K562 (cell line): Measurements from ENCODE around the gene INPP4B. TPM values are rescaled to one million over a fixed set of nuclear protein-coding genes. Genes with fewer than 3 reads are reported as not detected.

Experiments
- ATAC-seq: fragments of 200-7000 bp; cut with Tn5 transposase; 3 replicates; pipeline ENCODE4 v1.9.1; 2020; ENCODE audit warnings: moderate library complexity
- BruUV-seq: library from RNA; stranded (reverse); fragments of 400-500 nt; replicated peaks from 2 replicates; lab custom pipeline; 2021; lab: Mats Ljungman, UMichigan
- CTCF ChIA-PET: fragments of 300-600 bp; formaldehyde crosslinking; extraction: SDS; loops from one replicate; lab custom pipeline; 2021; ENCODE audit warnings: low intra/inter-chr PET ratio; lab: Yijun Ruan, JAX
- POLR2A ChIA-PET: fragments of 300-600, 350-650 bp; sonication (Branson Sonifier 250); formaldehyde crosslinking; extraction: SDS; loops from one replicate; lab custom pipeline; 2021; ENCODE audit warnings: antibody characterized with exemption, inconsistent platforms; lab: Yijun Ruan, JAX
- DNase-seq, 4 experiments: peaks; one replicate each; pipeline versions ENCODE4 v3.0.0 to v3.0.0-alpha.2; 2011 to 2018; ENCODE audit warnings: low spot score in 3 of 4, mixed read lengths in 3 of 4; ENCODE audit errors: extremely low read depth in 1 of 4
- FAIRE-seq: peaks from 2 replicates; lab custom pipeline; 2011; peaks lifted over from hg19 to GRCh38; lab: Jason Lieb, UNC
- H2AFZ ChIP-seq: 2 replicates; pipeline ENCODE4 v1.6.0; 2011; ENCODE audit warnings: low read depth, low read length, control low read depth, inconsistent platforms
- H3K27ac ChIP-seq: fragments of 200-600 bp; 3 replicates; pipeline ENCODE4 v1.8.0; 2011; ENCODE audit warnings: low read depth, mild to moderate bottlenecking, control low read depth, inconsistent platforms, low read length, moderate library complexity, mixed read lengths; ENCODE audit errors: extremely low read depth
- H3K27me3 ChIP-seq, 2 experiments: fragments of 300-600 bp in 1 of 2; 2 replicates in 1 of 2; 3 replicates in 1 of 2; pipeline versions ENCODE4 v1.6.0 to v1.8.0; 2011; ENCODE audit warnings: inconsistent platforms in 2 of 2, low read length in 2 of 2, mild to moderate bottlenecking in 1 of 2, mixed read lengths in 1 of 2, moderate library complexity in 1 of 2; ENCODE audit not compliant: control insufficient read depth in 2 of 2, insufficient read depth in 2 of 2
- H3K36me3 ChIP-seq: fragments of 300-600 bp; 3 replicates; pipeline ENCODE4 v1.8.0; 2011; ENCODE audit warnings: mild to moderate bottlenecking, low read length, inconsistent platforms; ENCODE audit not compliant: control insufficient read depth, insufficient read depth
- H3K4me1 ChIP-seq, 2 experiments: fragments of 200-600 bp in 1 of 2; replicated peaks in 1 of 2; 2 replicates in 1 of 2; 3 replicates in 1 of 2; pipeline versions ENCODE4 v1.5.1 to v1.8.0; 2011; ENCODE audit warnings: inconsistent platforms in 2 of 2, low read length in 2 of 2, mild to moderate bottlenecking in 1 of 2, mixed read lengths in 1 of 2, moderate library complexity in 1 of 2; ENCODE audit not compliant: control insufficient read depth in 2 of 2, insufficient read depth in 2 of 2
- H3K4me2 ChIP-seq: 2 replicates; pipeline ENCODE4 v1.6.1; 2011; ENCODE audit warnings: low read length, control low read depth, inconsistent platforms, mixed read lengths; ENCODE audit not compliant: insufficient read depth
- H3K4me3 ChIP-seq: fragments of 200-600 bp; sonication (generic), shearing (Covaris generic); 2 replicates; pipeline ENCODE4 v1.5.1; 2016; ENCODE audit warnings: control low read depth, inconsistent platforms
- H3K79me2 ChIP-seq: fragments of 200-600 bp; 3 replicates; pipeline ENCODE4 v1.8.0; 2011; ENCODE audit warnings: low read length, inconsistent platforms; ENCODE audit not compliant: control insufficient read depth, insufficient read depth
- H3K9ac ChIP-seq, 2 experiments: 2 replicates each; pipeline versions ENCODE4 v1.6.0 to v1.6.1; 2011; ENCODE audit warnings: low read depth in 2 of 2, low read length in 2 of 2, control low read depth in 1 of 2, inconsistent platforms in 1 of 2, mild to moderate bottlenecking in 1 of 2, mixed read lengths in 1 of 2; ENCODE audit not compliant: insufficient read depth in 1 of 2
- H3K9me1 ChIP-seq: one replicate; pipeline ENCODE4 v1.6.0; 2011; ENCODE audit warnings: inconsistent platforms, mild to moderate bottlenecking, low read length, moderate library complexity; ENCODE audit not compliant: control insufficient read depth, insufficient read depth
- H3K9me3 ChIP-seq: replicated peaks from 2 replicates; pipeline ENCODE4 v1.5.1; 2011; ENCODE audit warnings: low read depth, low read length, inconsistent platforms; ENCODE audit not compliant: control insufficient read depth, insufficient read depth
- H4K20me1 ChIP-seq: replicated peaks from 2 replicates; pipeline ENCODE4 v1.6.1; 2011; ENCODE audit warnings: low read length, inconsistent platforms, mixed read lengths; ENCODE audit not compliant: control insufficient read depth, insufficient read depth
- CREM ChIP-seq: IDR thresholded peaks from 2 replicates; pipeline ENCODE4 v1.6.1; 2014; ENCODE audit warnings: antibody characterized with exemption, low read depth
- LARP7 ChIP-seq: fragments of 450-650 bp; IDR thresholded peaks from 2 replicates; pipeline ENCODE4 v1.6.1; 2016
- MCM7 ChIP-seq, 2 experiments: fragments of 450-650 bp; IDR thresholded peaks; 2 replicates each; pipeline ENCODE4 v1.6.1; 2016 to 2018
- NR2C1 ChIP-seq, 2 experiments: fragments of 450-650 bp; IDR thresholded peaks; 2 replicates each; pipeline ENCODE4 v1.6.1; 2017; ENCODE audit warnings: mild to moderate bottlenecking in 2 of 2, antibody characterized with exemption in 1 of 2, inconsistent platforms in 1 of 2, missing compliant biosample characterization in 1 of 2, missing genetic modification characterization in 1 of 2
- U2AF1 ChIP-seq: fragments of 200-400 bp; formaldehyde crosslinking; optimal IDR thresholded peaks from 2 replicates; pipeline ENCODE3; 2017; ENCODE audit warnings: mild to moderate bottlenecking, low read depth, low read length, moderate library complexity
- ZNF274 ChIP-seq: IDR thresholded peaks from 2 replicates; pipeline ENCODE4 v1.6.1; 2011; ENCODE audit warnings: low read depth, mild to moderate bottlenecking, low read length, moderate library complexity, borderline replicate concordance
- WGBS: fragments of 100-300 bp; shearing (Covaris generic); methylation state at CpG from one replicate; pipeline ENCODE4 v1.1.6; 2016; ENCODE audit warnings: low coverage, mixed read lengths; ENCODE audit not compliant: insufficient coverage; ENCODE audit errors: missing lambda C conversion rate; 5-methylcytosine and 5-hydroxymethylcytosine counted together
- in situ Hi-C: fragments of 300-500 bp; cut with MboI; formaldehyde crosslinking; loops from 4 replicates; pipeline ENCODE4 v1.15.0; 2018; ENCODE audit warnings: inconsistent platforms, mixed read lengths
- intact Hi-C: fragments of 100-400 bp; cut with micrococcal nuclease; formaldehyde crosslinking; loops from 2 replicates; pipeline ENCODE4 v1.14.2; 2022
- polyA plus RNA-seq, 8 experiments: library from polyadenylated mRNA; depleted of rRNA in 4 of 8; stranded (reverse) in 5 of 8; unstranded in 3 of 8; fragments of >200 nt; fragmentation: Nextera tagmentation in 2 of 8; fragmentation: Illumina TruSeq in 1 of 8; extraction: Ambion mirVana in 2 of 8; extraction: Trizol in 1 of 8; gene quantifications; 2 replicates each; pipeline versions ENCODE4 v1.2.1 to v1.2.3, GENCODE V29; 2011 to 2014; ENCODE audit warnings: inconsistent platforms in 1 of 8, missing spikeins in 1 of 8
- total RNA-seq, 7 experiments: library from RNA; depleted of rRNA in 6 of 7; stranded (reverse); fragments of >200 nt in 6 of 7; fragmentation: Illumina TruSeq in 2 of 7; extraction: Trizol in 2 of 7; gene quantifications; 2 replicates each; pipeline versions ENCODE4 v1.2.1 to v1.2.3, GENCODE V29; 2011 to 2021; ENCODE audit warnings: low replicate concordance in 1 of 7

The INPP4B gene
- total and polyA plus RNA-seq, 9 of the 15 experiments (the other 6 are each of a cell fraction or from before 2014, with no cell fraction given), result 0.04 to 0.11 TPM; not detected in 7

DNA sequence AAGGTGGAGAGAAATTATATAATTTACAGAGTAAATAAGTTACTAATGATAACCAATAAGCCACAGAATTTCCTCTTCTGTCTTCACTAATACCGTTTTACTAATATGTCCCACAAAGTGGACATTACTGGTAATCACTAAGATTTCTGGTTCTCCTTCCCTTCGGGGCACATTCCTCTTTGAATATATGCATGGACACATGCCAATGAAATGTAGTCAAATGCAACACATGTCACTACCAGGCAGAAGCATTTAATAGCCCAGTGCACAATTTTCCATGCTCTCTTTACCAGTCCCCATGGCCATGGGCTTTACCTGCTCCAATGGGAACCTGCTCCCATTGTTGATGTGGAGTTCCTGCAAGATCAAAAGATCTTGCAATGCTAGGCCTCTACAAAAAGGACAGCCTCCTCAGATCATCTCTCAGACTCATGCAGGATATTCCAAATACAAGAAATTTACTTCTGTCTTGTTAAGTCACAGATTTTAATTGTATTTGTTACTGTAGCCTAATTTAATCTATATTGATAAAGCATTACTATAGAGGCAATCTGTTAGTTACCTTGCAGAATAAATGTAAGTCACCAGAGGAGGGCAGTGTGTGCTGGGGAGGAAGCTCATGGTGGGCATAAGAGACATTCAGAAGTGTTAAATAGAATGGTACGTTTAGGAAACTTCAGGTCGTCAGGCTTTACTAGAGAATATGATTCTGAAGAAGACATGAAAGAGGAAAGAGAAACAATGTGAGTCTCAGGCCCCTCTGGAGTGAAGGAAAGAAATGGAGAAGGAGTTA lies 37.1 kb upstream of the INPP4B start:
- ATAC-seq (no peak), FAIRE-seq (no peak), DNase-seq (no peak)
- Histone ChIP-seq H3K9me3 (no peaks in the 10 kb centered on the region), H3K9ac (no peak overlapping the region), H4K20me1 (no peaks in the 10 kb centered on the region), H2AFZ (no peak overlapping the region), H3K79me2 (no peaks in the 10 kb centered on the region), H3K4me3 (no peak overlapping the region), H3K36me3 (no peaks in the 10 kb centered on the region), H3K4me2 (no peak overlapping the region), H3K27ac (no peak overlapping the region), H3K9me1 (no peaks in the 10 kb centered on the region), H3K4me1 (no peaks in the 10 kb centered on the region), H3K27me3 (no peaks in the 10 kb centered on the region)
- ChIA-PET POLR2A (no interaction called here), CTCF (interaction anchor here (0.6 kb wide), 1 partner anchor 1402 kb away, joined by 4 read pairs; no protein-coding TSS in a partner anchor)
- intact Hi-C loops (no loop called here), in situ Hi-C loops (no loop called here)
- no TSS peak for BruUV-seq
- 0% methylated on average over 4 of the region's 4 CpGs for WGBS
- TF ChIP-seq MCM7 (IDR thresholded peaks at IDR 0.05) (no peak), LARP7 (no peak), U2AF1 (no peak), NR2C1 (IDR thresholded peaks at IDR 0.05) (no peak), NR2C1 (tag; IDR thresholded peaks at IDR 0.05) (no peak), CREM (no peak), ZNF274 (no peak)
